ENCODE data around the gene TAMALIN.

Gene TAMALIN

GRCh38 chr12:52053536-52054209 is 46.9 kb downstream of the TAMALIN start:
- H3K4me3 ChIP-seq (ENCODE audit: low read depth in 1 of 2, low read length in 2 of 2), result no peak overlapping the region
- H3K4me1 ChIP-seq (ENCODE audit: insufficient read depth, low read length), result peaks cover 19% of the 10 kb centered on the region
- DNase-seq, result no peak
- H3K9me3 ChIP-seq (ENCODE audit: insufficient read depth, low read length, severe bottlenecking), result no peaks in the 10 kb centered on the region
- H3K27me3 ChIP-seq (ENCODE audit: insufficient read depth, low read length, poor library complexity), result peaks cover 61% of the 10 kb centered on the region
- peaks cover 37% of the 10 kb centered on the region for H4K20me1 ChIP-seq (ENCODE audit: insufficient read depth, low read length)
- H3K79me2 ChIP-seq (ENCODE audit: insufficient read depth, low read length), result no peaks in the 10 kb centered on the region
- H3K36me3 ChIP-seq (ENCODE audit: insufficient read depth, low read length), result no peaks in the 10 kb centered on the region
- H2AFZ ChIP-seq (ENCODE audit: low read depth, low read length), result no peak overlapping the region
- H3K9ac ChIP-seq (ENCODE audit: low read depth, low read length), result no peak overlapping the region
- H3K27ac ChIP-seq (ENCODE audit: low read length), result no peak overlapping the region
- TF ChIP-seq CTCF (IDR thresholded peaks at IDR 0.05; ENCODE audit: borderline replicate concordance, extremely low read depth, low read length, poor library complexity, severe bottlenecking) (no peak), EZH2 (IDR thresholded peaks at IDR 0.05; ENCODE audit: borderline replicate concordance, low read depth, low read length, severe bottlenecking) (no peak)
- H3K4me2 ChIP-seq (ENCODE audit: insufficient read depth, low read length), result no peak overlapping the region
- ATAC-seq (ENCODE audit: insufficient read depth, low read depth), result no peak

GRCh38 chr12:52054231-52054832 is 47.6 kb downstream of the TAMALIN start:
- H3K27ac ChIP-seq (ENCODE audit: low read length), result no peak overlapping the region
- H3K9ac ChIP-seq (ENCODE audit: low read depth, low read length), result no peak overlapping the region
- no peaks in the 10 kb centered on the region for H3K36me3 ChIP-seq (ENCODE audit: insufficient read depth, low read length)
- no peak for TF ChIP-seq EZH2 (IDR thresholded peaks at IDR 0.05; ENCODE audit: borderline replicate concordance, low read depth, low read length, severe bottlenecking)
- TF ChIP-seq CTCF (IDR thresholded peaks at IDR 0.05; ENCODE audit: borderline replicate concordance, extremely low read depth, low read length, poor library complexity, severe bottlenecking), result no peak
- peaks cover 35% of the 10 kb centered on the region for H4K20me1 ChIP-seq (ENCODE audit: insufficient read depth, low read length)
- H3K4me2 ChIP-seq (ENCODE audit: insufficient read depth, low read length), result no peak overlapping the region
- peaks cover 58% of the 10 kb centered on the region for H3K27me3 ChIP-seq (ENCODE audit: insufficient read depth, low read length, poor library complexity)
- peaks cover 19% of the 10 kb centered on the region for H3K4me1 ChIP-seq (ENCODE audit: insufficient read depth, low read length)
- ATAC-seq (ENCODE audit: insufficient read depth, low read depth), result no peak
- no peaks in the 10 kb centered on the region for H3K79me2 ChIP-seq (ENCODE audit: insufficient read depth, low read length)
- no peak for DNase-seq
- no peak overlapping the region for H2AFZ ChIP-seq (ENCODE audit: low read depth, low read length)
- no peak overlapping the region for H3K4me3 ChIP-seq (ENCODE audit: low read depth in 1 of 2, low read length in 2 of 2)
- H3K9me3 ChIP-seq (ENCODE audit: insufficient read depth, low read length, severe bottlenecking), result no peaks in the 10 kb centered on the region

GRCh38 chr12:52054833-52055730 is 48.3 kb downstream of the TAMALIN start:
- H3K4me2 ChIP-seq (ENCODE audit: insufficient read depth, low read length), result no peak overlapping the region
- no peak overlapping the region for H2AFZ ChIP-seq (ENCODE audit: low read depth, low read length)
- DNase-seq (no peak), ATAC-seq (ENCODE audit: insufficient read depth, low read depth) (no peak)
- H3K9me3 ChIP-seq (ENCODE audit: insufficient read depth, low read length, severe bottlenecking), result no peaks in the 10 kb centered on the region
- no peak overlapping the region for H3K27ac ChIP-seq (ENCODE audit: low read length)
- H4K20me1 ChIP-seq (ENCODE audit: insufficient read depth, low read length), result peaks cover 35% of the 10 kb centered on the region
- H3K4me1 ChIP-seq (ENCODE audit: insufficient read depth, low read length), result peaks cover 15% of the 10 kb centered on the region
- TF ChIP-seq CTCF (IDR thresholded peaks at IDR 0.05; ENCODE audit: borderline replicate concordance, extremely low read depth, low read length, poor library complexity, severe bottlenecking), result no peak
- TF ChIP-seq EZH2 (IDR thresholded peaks at IDR 0.05; ENCODE audit: borderline replicate concordance, low read depth, low read length, severe bottlenecking), result no peak
- no peaks in the 10 kb centered on the region for H3K79me2 ChIP-seq (ENCODE audit: insufficient read depth, low read length)
- no peaks in the 10 kb centered on the region for H3K36me3 ChIP-seq (ENCODE audit: insufficient read depth, low read length)
- no peak overlapping the region for H3K9ac ChIP-seq (ENCODE audit: low read depth, low read length)
- peaks cover 51% of the 10 kb centered on the region for H3K27me3 ChIP-seq (ENCODE audit: insufficient read depth, low read length, poor library complexity)
- H3K4me3 ChIP-seq (ENCODE audit: low read depth in 1 of 2, low read length in 2 of 2), result no peak overlapping the region

Data from DND-41 (cell line).